Ramos (cell line): ENCODE results near the gene HDC.

Experiments used
- in situ Hi-C: fragments of 300-500 bp; cut with MboI; formaldehyde crosslinking; loops from one replicate; pipeline ENCODE4 v1.14.3; 2022; ENCODE audit warnings: low sequenced_read_pairs; ENCODE audit not compliant: unreplicated experiment

HDC gene

DNA sequence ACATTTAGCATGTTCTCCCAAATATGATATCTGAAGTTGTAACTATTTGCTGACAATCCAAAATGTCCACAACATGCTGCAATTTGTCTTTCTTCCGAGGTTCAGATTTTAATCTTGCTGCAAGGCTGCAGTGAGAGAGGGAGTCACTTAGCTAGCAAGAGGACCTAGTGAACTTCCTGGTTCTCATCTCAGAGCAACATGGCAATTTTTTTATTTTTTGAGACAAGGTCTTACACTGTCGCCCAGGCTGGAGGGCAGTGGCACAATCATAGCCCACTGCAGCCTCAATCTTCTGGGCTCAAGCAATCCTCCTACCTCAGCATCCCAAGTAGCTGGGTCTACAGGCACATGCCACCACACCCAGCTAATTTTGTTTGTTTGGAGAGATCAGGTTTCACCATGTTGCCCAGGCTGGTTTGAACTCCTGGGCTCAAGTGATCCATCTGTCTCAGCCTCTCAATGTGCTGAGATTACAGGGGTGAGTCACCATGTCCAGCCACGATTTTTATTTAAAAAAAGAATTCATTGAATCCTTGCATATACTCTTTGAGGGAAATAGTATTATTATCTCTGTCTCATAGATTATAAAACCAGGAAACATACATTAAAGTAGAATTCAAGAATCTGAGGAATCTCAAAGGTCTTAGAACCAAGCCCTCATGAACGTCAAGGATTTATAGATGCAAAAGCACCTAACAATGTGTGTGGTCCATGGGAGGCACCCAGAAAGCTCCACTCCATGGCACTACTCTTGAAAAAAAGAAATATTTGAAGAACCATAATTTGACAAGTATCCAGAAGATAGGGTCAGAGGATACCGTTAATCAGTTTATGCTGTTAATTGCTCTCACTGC is 9.1 kb downstream of the HDC start:
- in situ Hi-C loops = no loop called here

DNA sequence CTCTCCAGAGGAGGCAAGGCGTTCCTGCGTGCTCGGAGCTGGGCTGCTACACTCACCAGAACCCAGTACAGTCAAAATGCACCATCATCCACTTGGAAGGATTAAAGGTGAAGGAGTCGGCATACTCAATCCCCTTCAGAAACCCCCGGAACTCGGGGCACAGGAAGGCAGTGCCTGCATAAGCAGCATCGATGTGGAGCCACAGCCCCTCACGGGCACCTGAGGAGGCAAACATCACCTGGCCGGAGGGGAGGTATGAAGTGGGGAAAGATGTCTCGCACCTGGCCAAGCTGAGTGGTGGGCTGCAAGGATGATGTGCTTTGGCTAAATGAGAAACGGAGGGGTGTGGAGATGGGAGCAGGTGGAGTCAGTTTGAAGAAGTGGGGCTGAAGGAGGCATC is 13.0 kb downstream of the HDC start:
- in situ Hi-C loops = no loop called here

DNA sequence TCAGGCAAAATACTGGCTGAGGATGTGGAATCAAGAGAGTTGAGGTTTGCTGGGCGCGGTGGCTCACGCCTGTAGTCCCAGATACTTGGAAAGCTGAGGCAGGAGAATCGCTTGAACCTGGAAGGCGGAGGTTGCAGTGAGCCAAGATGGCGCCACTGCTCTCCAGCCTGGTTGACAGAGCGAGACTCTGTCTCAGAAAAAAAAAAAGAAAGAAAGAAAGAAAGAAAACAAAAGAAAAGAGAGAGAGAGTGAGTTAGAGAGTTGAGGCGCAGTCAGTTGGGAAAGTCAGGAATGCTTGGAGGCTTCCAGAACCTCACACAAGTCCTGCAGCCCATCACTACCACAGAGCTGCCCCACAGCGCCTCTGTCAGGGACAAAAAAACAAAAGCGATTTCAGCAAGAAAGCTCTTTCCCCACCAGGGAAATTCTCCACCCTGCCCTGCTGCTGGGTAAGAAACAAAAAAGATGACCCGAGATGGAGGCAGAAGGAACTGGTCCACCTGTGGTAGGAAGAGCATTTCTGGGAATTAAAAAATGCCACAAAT is 13.8 kb downstream of the HDC start:
- in situ Hi-C loops = no loop called here

DNA sequence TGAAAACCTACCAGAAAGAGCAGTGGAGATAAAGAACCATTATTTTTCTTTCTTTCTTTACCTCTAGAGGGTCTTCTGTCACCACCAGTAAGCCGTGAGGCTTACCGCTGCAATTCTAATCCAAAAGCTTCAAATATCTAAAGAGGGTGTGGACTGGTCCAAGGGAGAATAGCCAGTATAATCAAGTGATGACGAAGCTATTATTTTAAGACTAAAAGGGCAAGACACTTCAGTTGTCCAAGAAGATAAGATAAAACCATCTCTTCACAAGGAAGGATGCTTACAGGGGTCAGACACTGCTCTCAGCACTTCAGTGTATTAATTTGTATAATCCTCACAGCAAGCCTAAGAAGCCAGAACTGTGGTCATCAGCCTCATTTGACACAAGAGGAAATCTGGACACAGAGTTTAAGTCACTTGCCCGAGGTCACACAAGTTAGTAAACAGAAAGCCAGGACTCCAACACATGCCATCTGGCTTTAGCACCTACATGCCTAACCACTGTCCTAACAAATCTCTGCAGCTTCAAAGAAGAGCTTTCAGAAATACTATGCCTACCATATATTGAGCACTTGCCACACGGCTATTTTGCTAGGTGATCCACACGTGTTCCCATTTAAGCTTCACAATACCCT is 14.6 kb downstream of the HDC start:
- in situ Hi-C loops = no loop called here

DNA sequence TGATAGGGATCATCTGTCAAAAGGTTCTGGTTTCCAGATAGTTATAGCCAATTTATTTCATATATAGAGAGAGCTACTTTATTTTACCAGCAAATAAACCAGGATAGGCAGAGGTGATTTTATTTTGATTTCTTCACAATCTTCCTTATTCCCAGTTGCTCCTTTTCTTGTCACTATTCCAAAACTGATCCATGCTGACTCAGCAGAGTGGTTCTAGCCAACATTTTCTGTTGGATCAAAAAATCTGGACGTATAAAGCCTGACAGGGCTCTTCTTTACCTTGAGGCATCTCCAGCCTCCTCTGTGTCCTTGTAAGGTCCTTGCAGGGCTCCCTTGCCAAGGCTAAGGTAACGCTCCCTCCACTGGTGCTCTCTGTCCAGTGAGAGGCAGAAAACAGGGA is 15.8 kb downstream of the HDC start:
- in situ Hi-C loops = no loop called here

DNA sequence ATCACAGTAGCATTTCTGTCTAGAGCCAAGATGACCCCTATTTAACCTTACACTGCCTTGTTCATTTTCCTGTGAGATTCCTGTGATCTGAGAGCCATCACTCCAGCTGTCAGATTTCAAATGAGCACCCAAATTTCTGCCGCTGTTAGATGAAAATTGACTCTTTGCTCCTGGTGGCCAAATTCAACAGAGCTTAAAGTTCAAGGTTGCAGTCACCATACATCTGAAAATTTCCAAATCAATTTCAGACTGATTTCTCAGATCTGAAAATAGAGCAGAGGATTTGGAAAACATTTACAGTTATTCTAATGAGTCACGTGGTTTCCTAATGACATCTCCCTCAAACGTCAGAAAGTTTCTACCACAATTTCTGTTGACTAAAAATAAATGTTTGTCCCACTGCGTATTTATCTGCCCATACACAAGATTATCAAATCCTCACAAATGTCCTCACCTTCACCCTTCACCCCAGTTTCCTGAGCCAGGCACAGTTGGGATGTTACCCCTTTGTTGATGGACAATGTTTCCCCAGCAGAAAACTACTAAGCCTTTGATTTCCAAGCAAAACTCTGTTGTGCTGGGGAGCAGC is 16.4 kb downstream of the HDC start:
- in situ Hi-C loops = no loop called here

DNA sequence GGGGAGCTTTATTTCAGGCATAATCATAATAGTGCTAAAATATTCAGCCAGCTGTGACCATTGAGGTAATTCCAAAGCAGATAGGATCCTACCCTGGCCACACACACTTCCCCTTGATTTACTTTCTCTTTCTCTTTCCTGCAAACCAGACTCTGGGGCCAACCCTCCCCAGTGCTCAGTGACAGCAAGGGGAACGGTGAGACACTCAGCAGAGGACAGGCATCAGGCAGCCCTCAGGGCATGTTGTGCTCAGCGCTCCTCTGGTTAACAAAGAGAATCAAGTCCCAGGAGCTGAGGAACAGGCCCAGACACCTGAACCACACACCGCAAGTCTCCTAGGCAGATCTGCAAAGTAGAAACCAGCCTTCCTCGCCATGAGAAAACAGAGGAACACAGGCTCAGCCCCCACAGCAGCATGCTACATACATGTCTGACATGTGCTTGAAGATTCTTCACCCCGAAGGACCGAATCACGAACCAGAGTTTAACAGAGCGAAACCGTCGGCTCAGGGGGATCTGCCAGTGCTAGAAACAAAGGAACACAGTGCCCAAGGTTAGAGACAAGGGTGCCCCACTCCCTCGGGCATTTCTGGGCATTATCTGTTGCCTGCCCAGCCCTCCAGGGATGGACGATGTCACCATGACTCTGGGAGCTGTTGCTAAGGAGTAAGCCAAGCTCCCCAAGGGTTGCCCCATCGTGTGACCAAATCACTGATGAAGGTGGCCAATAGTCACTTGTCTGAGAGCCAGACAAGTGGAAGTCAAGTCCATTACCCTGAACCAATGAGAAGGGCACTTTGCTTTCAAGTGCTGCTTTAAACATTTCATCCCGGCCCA is 17.5 kb downstream of the HDC start:
- in situ Hi-C loops = no loop called here

DNA sequence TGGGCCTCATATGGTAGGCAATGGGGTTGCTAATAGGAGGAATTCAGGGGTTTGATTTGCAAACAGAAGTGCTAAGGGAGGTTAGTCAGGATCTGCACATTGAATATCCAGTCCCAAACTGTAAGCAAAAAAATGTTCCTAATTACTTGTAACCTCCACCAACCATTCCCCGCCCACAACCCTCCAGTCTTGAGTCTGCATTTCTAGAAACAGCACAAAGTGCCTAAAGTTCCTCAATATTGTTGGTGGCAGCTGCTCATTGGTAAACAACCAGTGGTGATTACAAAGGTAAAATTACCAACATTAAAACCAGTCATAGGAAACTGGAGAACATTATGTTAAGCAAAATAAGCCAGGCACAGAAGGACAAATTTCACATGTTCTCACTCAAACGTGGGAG is 18.9 kb downstream of the HDC start:
- in situ Hi-C loops = no loop called here

DNA sequence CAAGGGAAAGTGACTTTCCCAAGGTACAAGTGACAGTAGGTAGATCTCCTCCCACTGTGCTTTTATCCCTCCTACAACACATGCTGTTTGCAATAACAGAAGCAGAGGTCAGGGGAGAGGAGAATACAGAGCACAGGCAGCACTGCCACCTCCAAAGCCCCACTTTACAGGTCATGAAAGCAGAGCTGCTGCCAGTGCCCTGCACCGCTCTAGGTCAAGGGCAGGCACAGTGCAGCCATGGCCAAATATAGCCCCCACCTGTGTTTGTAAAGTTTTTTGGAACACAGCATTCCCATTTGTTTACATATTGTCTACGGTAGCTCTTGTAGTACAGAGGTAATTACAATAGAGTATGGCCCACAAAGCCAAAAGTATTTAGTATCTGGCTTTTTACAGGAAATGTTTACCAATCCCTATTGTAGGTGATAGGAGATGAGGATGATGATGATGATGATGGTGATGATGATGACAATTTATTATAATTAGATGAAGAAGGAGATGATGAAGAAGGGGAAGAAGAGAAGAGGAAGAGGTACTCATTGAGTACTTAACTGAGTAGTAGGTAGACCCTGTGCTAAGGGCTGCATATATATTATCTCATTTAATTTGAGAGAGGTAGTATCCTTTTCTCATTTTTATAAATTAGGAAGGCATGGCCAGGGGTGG is 20.4 kb downstream of the HDC start:
- in situ Hi-C loops = no loop called here

DNA sequence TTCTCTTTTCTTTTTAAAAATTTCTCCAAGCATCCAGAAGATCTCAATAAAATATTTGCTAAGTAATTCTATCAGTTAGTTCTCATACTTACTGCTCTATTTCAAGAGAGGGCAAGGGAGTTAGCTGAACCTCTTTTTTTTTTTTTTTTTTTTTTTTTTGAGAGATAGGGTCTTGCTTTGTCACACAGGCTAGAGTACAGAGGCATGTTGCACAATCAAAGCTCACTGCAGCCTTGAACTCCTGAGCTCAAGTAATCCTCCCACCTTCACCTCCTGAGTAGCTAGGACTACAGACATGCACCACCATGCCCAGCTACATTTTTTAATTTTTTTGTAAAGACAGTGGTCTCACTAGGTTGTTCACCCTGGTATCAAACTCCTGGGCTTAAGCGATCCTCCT is 21.4 kb downstream of the HDC start:
- in situ Hi-C loops = no loop called here

DNA sequence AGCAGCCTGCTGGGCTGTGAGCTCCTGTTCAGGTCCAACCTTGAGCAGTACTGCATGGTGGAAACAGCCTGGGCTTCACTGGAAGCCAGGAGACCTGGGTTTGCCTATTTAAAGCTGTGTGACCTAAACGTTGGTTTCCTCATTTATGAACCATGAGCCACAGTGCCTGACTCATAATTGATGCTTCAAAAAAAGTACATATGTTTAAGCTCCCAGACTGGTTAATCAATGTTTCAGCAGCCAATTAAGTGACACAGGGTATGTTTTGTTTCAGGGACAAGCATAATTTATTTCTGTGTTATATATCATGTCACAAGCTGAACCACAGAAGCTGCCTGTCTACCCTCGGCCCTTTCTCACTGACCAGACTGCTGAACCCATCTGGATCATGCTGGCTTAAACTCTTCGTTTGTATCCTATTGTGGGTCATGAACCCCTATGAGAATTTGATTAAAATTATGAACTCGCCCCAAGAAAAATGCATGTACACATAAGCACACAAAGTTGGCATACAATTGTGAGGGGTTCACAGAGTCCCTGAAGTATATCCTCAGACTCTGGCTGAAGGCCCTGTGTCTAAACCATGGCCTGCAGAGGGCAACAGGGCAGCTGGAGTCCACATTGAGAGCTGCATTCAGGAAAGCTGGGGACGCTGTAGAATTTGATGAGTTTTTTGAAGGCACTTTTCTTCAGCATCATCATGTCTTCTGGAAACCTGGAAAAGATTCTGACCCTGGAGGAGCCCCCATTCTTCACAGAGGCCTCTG is 23.7 kb downstream of the HDC start:
- in situ Hi-C loops = no loop called here

DNA sequence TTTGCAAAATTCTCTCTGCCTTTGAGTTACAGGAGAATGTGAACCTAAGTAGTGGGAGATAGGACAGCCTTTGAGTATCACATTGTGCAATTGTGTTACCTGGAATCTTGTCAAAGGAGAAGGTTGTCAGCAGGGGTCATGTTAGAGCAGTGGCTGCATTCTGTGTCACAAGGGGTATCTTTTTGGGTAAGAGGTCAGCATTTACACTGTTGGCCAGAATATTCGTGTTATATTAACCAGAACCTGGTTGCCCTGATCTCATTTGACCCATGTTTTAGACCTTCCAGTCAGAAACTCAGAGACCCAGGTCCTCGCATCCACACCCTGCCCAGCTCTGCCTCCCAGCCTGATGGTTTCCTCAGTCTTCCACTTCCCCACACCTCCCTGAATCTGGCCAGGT is 27.3 kb downstream of the HDC start:
- in situ Hi-C loops = no loop called here

DNA sequence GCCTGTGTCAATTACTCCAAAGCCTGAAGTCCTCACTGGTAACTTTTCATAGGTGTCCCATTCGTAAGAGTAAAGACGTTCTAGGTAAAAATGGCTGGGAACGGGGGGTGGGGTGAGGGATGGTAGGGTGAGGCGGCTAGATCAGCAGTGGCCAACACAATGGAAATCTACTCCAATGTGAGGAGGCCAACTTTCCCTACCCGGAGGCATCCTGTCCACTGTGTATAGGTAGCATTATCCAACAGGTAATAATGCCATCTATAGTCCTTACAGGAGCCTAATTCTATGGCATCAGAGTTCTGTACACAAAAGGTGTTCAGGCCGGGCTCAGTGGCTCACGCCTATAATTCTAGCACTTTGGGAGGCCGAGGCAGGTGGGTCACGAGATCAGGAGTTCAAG is 29.1 kb downstream of the HDC start:
- in situ Hi-C loops = no loop called here

DNA sequence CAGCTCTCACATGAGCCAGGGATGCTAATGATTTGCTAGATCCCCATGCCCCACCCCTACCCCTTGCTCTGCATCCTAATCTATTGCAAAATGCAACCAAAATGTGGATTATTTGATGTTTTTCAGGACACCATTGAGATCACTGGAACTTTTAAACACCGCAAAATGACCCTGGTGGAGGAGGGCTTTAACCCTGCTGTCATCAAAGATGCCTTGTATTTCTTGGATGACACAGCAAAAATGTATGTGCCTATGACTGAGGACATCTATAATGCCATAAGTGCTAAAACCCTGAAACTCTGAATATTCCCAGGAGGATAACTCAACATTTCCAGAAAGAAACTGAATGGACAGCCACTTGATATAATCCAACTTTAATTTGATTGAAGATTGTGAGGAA is 29.7 kb downstream of the HDC start:
- in situ Hi-C loops = no loop called here

DNA sequence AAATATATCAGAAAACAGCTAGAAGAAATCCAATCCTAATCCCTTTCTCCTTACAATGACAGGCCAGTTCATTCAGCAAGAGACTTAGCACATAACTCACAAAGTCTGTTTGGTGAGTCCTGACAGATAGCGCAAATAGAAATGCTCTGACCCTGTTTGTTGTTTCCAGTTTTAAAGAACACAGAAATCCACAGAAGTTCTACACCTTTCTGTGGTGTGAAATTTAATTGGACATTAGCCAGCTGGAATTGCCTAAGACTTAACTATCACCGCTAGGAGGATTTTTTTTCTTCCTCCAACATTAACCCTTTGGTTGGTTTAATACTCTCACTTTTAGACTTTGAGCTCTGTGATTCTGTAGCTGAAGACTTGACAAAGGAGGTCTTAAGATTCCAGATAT is 30.8 kb downstream of the HDC start:
- in situ Hi-C loops = no loop called here

DNA sequence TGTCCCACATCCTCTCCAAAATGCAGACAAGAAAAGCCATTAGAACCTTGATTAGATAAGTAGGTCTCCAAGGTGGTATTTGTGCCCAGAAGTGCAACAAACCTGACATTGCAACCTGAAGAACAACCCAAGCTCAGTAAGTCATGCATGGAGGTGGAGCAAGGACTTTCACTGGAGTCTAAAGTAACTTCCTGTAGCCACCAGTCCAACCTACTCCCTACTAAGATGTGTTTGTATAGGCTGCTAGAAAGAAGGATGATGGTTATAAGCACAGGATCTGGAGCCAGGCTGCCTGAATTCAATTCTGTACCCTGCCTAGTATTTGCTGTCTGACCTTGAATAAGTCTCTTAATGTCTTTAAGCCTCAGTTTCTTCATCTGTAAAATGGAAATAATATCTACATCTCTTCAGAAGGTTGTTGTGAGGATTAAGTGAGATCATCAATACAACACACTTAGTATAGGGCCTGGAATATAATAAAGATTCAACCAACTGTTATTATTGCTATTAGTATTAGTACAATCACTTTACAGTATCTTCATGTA is 32.3 kb downstream of the HDC start:
- in situ Hi-C loops = no loop called here

DNA sequence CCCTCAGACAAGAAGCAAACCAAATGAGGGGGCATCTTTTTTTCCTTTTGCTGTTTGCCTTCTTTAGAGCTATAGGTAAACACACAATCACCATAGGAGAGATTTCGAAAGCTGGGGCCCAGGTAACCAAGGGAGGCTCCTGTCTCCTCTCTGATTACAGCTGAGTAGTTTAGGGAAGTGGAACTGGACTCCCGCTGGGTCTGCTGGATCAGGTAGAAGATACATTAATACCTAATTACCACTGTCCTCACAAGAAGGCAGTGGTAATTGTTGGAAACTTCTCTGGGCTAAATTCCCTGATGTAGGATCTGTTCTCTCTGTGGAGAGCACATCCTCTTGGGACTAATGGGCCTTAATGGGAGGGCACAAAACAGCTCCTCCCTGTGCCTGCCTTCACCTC is 32.7 kb downstream of the HDC start:
- in situ Hi-C loops = no loop called here

DNA sequence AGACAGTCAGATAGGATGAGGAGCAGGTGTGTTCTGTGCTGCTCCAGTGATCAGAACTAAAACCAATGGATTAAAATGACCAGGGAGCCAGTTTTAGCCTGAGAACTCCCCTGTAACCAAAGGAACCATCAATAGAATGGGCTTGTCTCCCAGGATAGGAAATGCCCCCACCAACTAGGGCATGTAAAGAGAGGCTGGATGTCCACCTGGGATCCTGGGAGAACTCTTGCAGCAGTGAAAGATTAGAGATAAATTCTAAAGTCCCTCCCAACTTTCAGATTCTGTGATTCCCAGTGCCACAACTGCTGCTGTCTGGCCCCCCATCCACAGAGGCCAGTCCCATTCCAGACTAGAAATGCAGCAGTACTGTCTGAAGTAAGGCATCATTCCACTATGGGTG is 33.8 kb downstream of the HDC start:
- in situ Hi-C loops = no loop called here

DNA sequence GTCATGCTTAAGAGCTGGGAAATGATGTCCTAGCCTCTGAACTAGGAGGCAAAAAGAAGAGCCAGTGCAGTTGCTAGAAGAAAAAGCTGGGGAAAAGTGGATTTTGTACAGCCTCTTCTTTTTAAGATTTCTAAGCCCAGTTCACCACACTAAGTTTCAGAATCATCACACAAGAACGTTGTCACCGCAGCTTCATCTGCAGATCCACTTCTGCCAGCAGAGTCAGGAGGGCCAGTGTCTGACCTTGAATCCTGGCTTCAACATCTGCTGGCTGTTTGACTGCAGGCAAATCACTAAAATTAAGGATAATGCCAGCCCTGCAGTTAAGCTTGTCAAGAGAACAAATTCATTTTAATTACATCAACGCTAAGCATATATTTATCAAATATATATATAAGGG is 36.2 kb downstream of the HDC start:
- in situ Hi-C loops = no loop called here
